Urinary bladder (tissue), 4 donors: ENCODE data around the gene TNFAIP2. TPM values are rescaled to one million over a fixed set of nuclear protein-coding genes. Genes with fewer than 3 reads are reported as not detected.
"Not testable (repeated sequence)": the region's sequence is repeated elsewhere in the genome, so short reads cannot be mapped to it uniquely, and the experiment has no call there.

Experiments used
- DNase-seq: peaks from one replicate; pipeline ENCODE4 v3.0.0-alpha.2; 2015; ENCODE audit errors: extremely low spot score
- H3K27ac ChIP-seq: one replicate; pipeline ENCODE4 v1.5.1; 2013; ENCODE audit warnings: low read depth, mild to moderate bottlenecking, moderate library complexity
- H3K36me3 ChIP-seq: one replicate; pipeline ENCODE4 v1.6.1; 2013; ENCODE audit warnings: mild to moderate bottlenecking, moderate library complexity; ENCODE audit not compliant: insufficient read depth
- H3K4me1 ChIP-seq: one replicate; pipeline ENCODE4 v1.6.1; 2013; ENCODE audit warnings: mild to moderate bottlenecking, moderate library complexity; ENCODE audit not compliant: insufficient read depth
- H3K4me3 ChIP-seq: one replicate; pipeline ENCODE4 v1.5.1; 2013; ENCODE audit warnings: low read depth, low read length
- WGBS: extraction: QIAGEN DNeasy Blood & Tissue Kit; methylation state at CpG from one replicate; pipeline ENCODE4 v1.1.7; 2013; 5-methylcytosine and 5-hydroxymethylcytosine counted together
- polyA plus RNA-seq: library from polyadenylated mRNA; stranded (reverse); fragments of 200-250 nt; gene quantifications from one replicate; pipeline ENCODE4 v1.2.3, GENCODE V29; 2013
- total RNA-seq: library from RNA; depleted of rRNA; stranded (reverse); fragments of >200 nt; gene quantifications from one replicate; pipeline ENCODE4 v1.2.3, GENCODE V29; 2014
- donor health status: healthy with polysubstance abuse.
- donor health status: healthy.

Gene TNFAIP2
- total and polyA plus RNA-seq, 2 donors, result 45.7 to 169 TPM

GRCh38 chr14:103108749-103109207 lies 14.5 kb upstream of the TNFAIP2 start:
- 46% methylated on average over 9 of the region's 9 CpGs for WGBS
- no peak for DNase-seq
- Histone ChIP-seq H3K36me3 (no peaks in the 10 kb centered on the region), H3K4me1 (no peaks in the 10 kb centered on the region), H3K4me3 (no peak overlapping the region), H3K27ac (no peak overlapping the region)

GRCh38 chr14:103109535-103110441 lies 13.5 kb upstream of the TNFAIP2 start:
- Histone ChIP-seq H3K4me1 (no peaks in the 10 kb centered on the region), H3K36me3 (no peaks in the 10 kb centered on the region), H3K4me3 (no peak overlapping the region), H3K27ac (peak overlapping the region; percentile 54)
- DNase-seq, result no peak
- WGBS, result 45% methylated on average over 32 of the region's 32 CpGs

- WGBS, result 64% methylated on average over 14 of the region's 14 CpGs
- H3K4me1 ChIP-seq, result no peaks in the 10 kb centered on the region
- H3K27ac ChIP-seq, result no peak overlapping the region
- no peak overlapping the region for H3K4me3 ChIP-seq
- H3K36me3 ChIP-seq, result no peaks in the 10 kb centered on the region
- no peak for DNase-seq
These were observed 12.5 kb upstream of the TNFAIP2 start for GRCh38 chr14:103110681-103111231.

DNA sequence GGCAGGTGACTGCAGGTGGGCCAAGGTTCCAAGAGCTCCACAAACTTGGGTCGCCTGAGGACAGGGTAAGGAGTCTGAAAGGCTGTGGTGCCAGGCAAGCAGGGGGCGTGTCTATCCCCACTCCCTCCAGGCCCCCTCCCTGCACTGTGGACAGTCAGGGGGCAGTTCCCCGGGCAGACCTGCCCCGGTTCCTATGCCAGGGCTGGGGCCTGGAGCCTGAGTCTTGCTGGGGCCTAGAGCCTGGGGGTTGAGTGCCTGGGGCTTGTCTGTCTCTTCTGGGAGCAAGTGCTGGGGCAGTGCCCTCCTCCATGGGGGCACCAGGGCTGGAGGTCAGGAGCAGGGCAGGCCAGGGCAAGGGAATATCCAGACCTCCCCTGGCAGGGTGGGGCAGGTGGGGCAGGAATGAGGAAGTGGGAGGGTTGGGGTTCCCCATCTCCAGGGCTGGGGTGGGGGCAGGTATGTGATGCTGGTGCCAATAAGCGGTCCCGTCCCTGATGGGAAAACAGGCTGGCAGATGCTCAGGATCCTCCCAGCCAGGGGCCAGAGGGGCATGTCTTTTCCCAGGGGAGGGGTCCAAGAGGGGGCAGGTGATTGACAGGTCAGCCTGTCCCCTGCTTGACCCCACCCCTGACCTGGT lies 11.9 kb upstream of the TNFAIP2 start:
- Histone ChIP-seq H3K4me3 (no peak overlapping the region), H3K27ac (no peak overlapping the region)
- 86% methylated on average over 6 of the region's 6 CpGs for WGBS

GRCh38 chr14:103112400-103113243 lies 10.6 kb upstream of the TNFAIP2 start:
- Histone ChIP-seq H3K4me1 (no peaks in the 10 kb centered on the region), H3K4me3 (no peak overlapping the region), H3K27ac (no peak overlapping the region), H3K36me3 (no peaks in the 10 kb centered on the region)
- DNase-seq, result no peak
- WGBS, result 79% methylated on average over 11 of the region's 11 CpGs

More for the DNA sequence above, 11.9 kb upstream of the TNFAIP2 start:
- Histone ChIP-seq H3K4me1 (no peaks in the 10 kb centered on the region), H3K36me3 (no peaks in the 10 kb centered on the region)
- DNase-seq, result no peak

DNA sequence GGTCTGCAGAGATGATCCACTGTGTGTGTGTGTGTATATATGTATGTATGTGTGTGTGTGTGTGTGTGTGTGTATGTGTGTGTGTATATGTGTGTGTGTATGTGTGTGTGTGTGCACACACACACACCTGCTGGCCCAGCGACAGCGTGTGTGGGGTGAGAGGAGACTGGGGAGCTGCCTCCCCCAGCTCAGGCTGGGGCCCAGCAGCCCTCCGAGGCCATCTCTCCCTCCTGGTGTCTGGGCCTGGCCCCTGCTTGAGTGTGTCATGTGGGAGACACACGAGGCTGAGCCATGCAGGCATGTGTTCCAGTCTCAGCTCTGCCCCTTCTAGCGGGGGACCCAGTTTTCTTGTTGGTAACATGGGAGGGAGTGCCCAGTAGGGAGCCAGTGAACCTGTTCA lies 10.0 kb upstream of the TNFAIP2 start:
- 88% methylated on average over 5 of the region's 5 CpGs for WGBS
- Histone ChIP-seq H3K4me1 (no peaks in the 10 kb centered on the region), H3K27ac (no peak overlapping the region), H3K4me3 (no peak overlapping the region), H3K36me3 (no peaks in the 10 kb centered on the region)
- DNase-seq, result no peak

DNA sequence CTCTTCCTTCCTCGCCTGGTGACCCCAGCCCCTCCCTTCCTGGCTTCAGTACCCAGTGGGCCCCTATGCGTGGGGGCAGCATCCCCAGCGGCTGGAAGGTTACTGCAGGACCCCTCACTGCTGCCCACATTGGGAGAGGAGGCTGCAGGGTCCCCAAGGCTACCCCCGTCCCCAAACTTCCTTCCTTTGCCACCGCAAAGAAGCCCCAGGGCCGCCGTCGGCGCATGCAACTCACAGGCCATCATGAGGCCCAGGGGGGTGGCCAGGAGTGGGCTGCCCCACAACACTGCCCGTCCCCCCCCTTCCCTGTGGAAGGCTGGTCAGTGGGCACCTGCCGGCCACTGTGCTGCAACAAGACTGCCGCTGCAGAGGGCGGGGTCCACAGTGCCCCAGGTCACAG lies 9.5 kb upstream of the TNFAIP2 start:
- Histone ChIP-seq H3K4me1 (no peaks in the 10 kb centered on the region), H3K4me3 (no peak overlapping the region), H3K27ac (no peak overlapping the region), H3K36me3 (no peaks in the 10 kb centered on the region)
- no peak for DNase-seq
- WGBS, result 88% methylated on average over 13 of the region's 13 CpGs

GRCh38 chr14:103115086-103115679 lies 8.1 kb upstream of the TNFAIP2 start:
- WGBS, result 64% methylated on average over 12 of the region's 12 CpGs
- not testable (repeated sequence) for H3K27ac ChIP-seq, H3K4me3 ChIP-seq, H3K36me3 ChIP-seq, DNase-seq, H3K4me1 ChIP-seq

GRCh38 chr14:103115845-103116572 lies 7.3 kb upstream of the TNFAIP2 start:
- Histone ChIP-seq H3K36me3 (no peaks in the 10 kb centered on the region), H3K4me1 (no peaks in the 10 kb centered on the region), H3K27ac (no peak overlapping the region), H3K4me3 (no peak overlapping the region)
- WGBS, result 88% methylated on average over 10 of the region's 10 CpGs
- no peak for DNase-seq

DNA sequence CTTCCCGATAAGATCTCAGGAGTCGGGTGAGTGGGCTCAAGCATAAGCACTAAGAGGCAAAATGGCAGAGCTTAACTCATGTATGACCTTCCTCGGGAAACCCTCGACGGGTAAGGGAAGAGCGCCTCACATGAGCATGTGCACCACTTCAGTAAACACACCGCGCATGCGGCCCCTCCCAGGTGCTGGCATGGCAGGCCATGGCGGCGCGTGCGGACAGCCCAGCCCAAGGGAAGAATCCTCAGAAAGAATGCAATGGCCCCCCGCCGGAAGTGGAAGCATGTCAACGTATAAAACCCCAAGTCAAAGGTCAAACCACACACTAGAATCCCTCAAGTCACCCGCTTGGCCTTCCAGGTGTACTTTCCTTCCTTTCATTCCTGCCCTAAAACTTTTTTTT lies 6.6 kb upstream of the TNFAIP2 start:
- WGBS, result 85% methylated on average over 17 of the region's 17 CpGs
- no peak for DNase-seq
- Histone ChIP-seq H3K4me3 (no peak overlapping the region), H3K4me1 (no peaks in the 10 kb centered on the region), H3K27ac (no peak overlapping the region), H3K36me3 (no peaks in the 10 kb centered on the region)

GRCh38 chr14:103117499-103117898 lies 5.8 kb upstream of the TNFAIP2 start:
- H3K36me3 ChIP-seq, H3K27ac ChIP-seq, H3K4me1 ChIP-seq, DNase-seq, H3K4me3 ChIP-seq: not testable (repeated sequence)
- WGBS, result 97% methylated on average over 7 of the region's 7 CpGs

GRCh38 chr14:103118018-103118662 lies 5.1 kb upstream of the TNFAIP2 start:
- Histone ChIP-seq H3K4me3 (no peak overlapping the region), H3K4me1 (no peaks in the 10 kb centered on the region), H3K36me3 (no peaks in the 10 kb centered on the region), H3K27ac (no peak overlapping the region)
- DNase-seq, result no peak
- WGBS, result 37% methylated on average over 10 of the region's 10 CpGs
